NCI-H69 (cell line): ENCODE results near the gene RNU6-7.

Experiments used
- DNase-seq: peaks from one replicate; lab custom pipeline; 2025; lab: John Stamatoyannopoulos, UW

RNU6-7 gene

GRCh38 chr14:32201816-32202490 is at the start of gene RNU6-7:
TSS of gene RNU6-7 (plus strand) at chr14:32202045.
- DNase-seq = peak; percentile 78

GRCh38 chr14:32166029-32166428 is 35.8 kb upstream of the RNU6-7 start:
- DNase-seq = no peak

- DNase-seq = no peak
These were observed 34.9 kb upstream of the RNU6-7 start for GRCh38 chr14:32166924-32167323.

- no peak for DNase-seq
These were observed 33.9 kb upstream of the RNU6-7 start for GRCh38 chr14:32167907-32168306.

GRCh38 chr14:32169191-32169590 is 32.7 kb upstream of the RNU6-7 start:
- DNase-seq = no peak

GRCh38 chr14:32171469-32171868 is 30.4 kb upstream of the RNU6-7 start:
- DNase-seq = peak; percentile 65

GRCh38 chr14:32183151-32184058 is 18.4 kb upstream of the RNU6-7 start:
- no peak for DNase-seq

GRCh38 chr14:32185097-32185496 is 16.7 kb upstream of the RNU6-7 start:
- DNase-seq = no peak

- DNase-seq = no peak
These were observed 15.6 kb upstream of the RNU6-7 start for GRCh38 chr14:32186248-32186647.

- no peak for DNase-seq
These were observed 12.0 kb upstream of the RNU6-7 start for GRCh38 chr14:32189811-32190210.

GRCh38 chr14:32190673-32191072 is 11.2 kb upstream of the RNU6-7 start:
- no peak for DNase-seq

- peak; percentile 11 for DNase-seq
These were observed 9.0 kb upstream of the RNU6-7 start for GRCh38 chr14:32192712-32193373.

- DNase-seq = no peak
These were observed 8.3 kb upstream of the RNU6-7 start for GRCh38 chr14:32193532-32193931.

- DNase-seq = no peak
These were observed 6.2 kb upstream of the RNU6-7 start for GRCh38 chr14:32195636-32196035.

GRCh38 chr14:32197919-32198318 is 3.9 kb upstream of the RNU6-7 start:
- DNase-seq = no peak

GRCh38 chr14:32200368-32201192 is 1.3 kb upstream of the RNU6-7 start:
- no peak for DNase-seq

- peak; percentile 95 for DNase-seq
These were observed 541 bp upstream of the RNU6-7 start for GRCh38 chr14:32201193-32201815.

GRCh38 chr14:32202491-32202997 is 699 bp downstream of the RNU6-7 start:
- DNase-seq = peak; percentile 72

- DNase-seq = peak; percentile 98
These were observed 1.4 kb downstream of the RNU6-7 start, which contains the start of gene RNU6-8 for GRCh38 chr14:32202998-32203882. TSS of gene RNU6-8 (minus strand) at chr14:32203269.

- DNase-seq = peak; percentile 75
These were observed 2.1 kb downstream of the RNU6-7 start for GRCh38 chr14:32203928-32204357.
